GM19238 (cell line): ENCODE measurements around the gene COQ8B.

Experiments
- DNase-seq: peaks from one replicate; pipeline ENCODE4 v3.0.0; 2011; ENCODE audit warnings: low spot score; ENCODE audit not compliant: insufficient read length

The COQ8B gene

GRCh38 chr19:40691421-40692211 is 25.1 kb downstream of the COQ8B start:
- no peak for DNase-seq

- peak; percentile 95 for DNase-seq
Measured at GRCh38 chr19:40690693-40691420, 25.8 kb downstream of the COQ8B start.

- DNase-seq = no peak
Measured at GRCh38 chr19:40690050-40690692, 26.5 kb downstream of the COQ8B start, which contains the start of gene NUMBL. TSS of gene NUMBL (minus strand) at chr19:40690651. CDS start at chr19:40690483, 168 bp downstream.

GRCh38 chr19:40689339-40690049 is 27.2 kb downstream of the COQ8B start:
- DNase-seq = no peak

GRCh38 chr19:40688987-40689338 is 27.7 kb downstream of the COQ8B start:
- no peak for DNase-seq

GRCh38 chr19:40688309-40688708 is 28.4 kb downstream of the COQ8B start:
- no peak for DNase-seq

GRCh38 chr19:40687525-40688016 is 29.1 kb downstream of the COQ8B start:
- DNase-seq = no peak

- no peak for DNase-seq
Measured at GRCh38 chr19:40686882-40687524, 29.7 kb downstream of the COQ8B start.

- DNase-seq = no peak
Measured at GRCh38 chr19:40685563-40685962, 31.1 kb downstream of the COQ8B start.

- DNase-seq = no peak
Measured at GRCh38 chr19:40685016-40685526, 31.6 kb downstream of the COQ8B start.

GRCh38 chr19:40684280-40684679 is 32.4 kb downstream of the COQ8B start:
- DNase-seq = no peak

- no peak for DNase-seq
Measured at GRCh38 chr19:40683437-40683836, 33.2 kb downstream of the COQ8B start.

- no peak for DNase-seq
Measured at GRCh38 chr19:40682431-40682964, 34.2 kb downstream of the COQ8B start.

- no peak for DNase-seq
Measured at GRCh38 chr19:40681039-40681438, 35.6 kb downstream of the COQ8B start.

- no peak for DNase-seq
Measured at GRCh38 chr19:40677156-40677555, 39.5 kb downstream of the COQ8B start.

GRCh38 chr19:40674291-40674690 is 42.4 kb downstream of the COQ8B start:
- DNase-seq = no peak

- DNase-seq = no peak
Measured at GRCh38 chr19:40673397-40673796, 43.3 kb downstream of the COQ8B start.

GRCh38 chr19:40672573-40673299 is 44.0 kb downstream of the COQ8B start:
- no peak for DNase-seq

GRCh38 chr19:40672038-40672437 is 44.6 kb downstream of the COQ8B start:
- DNase-seq = no peak

GRCh38 chr19:40671404-40671803 is 45.3 kb downstream of the COQ8B start:
- DNase-seq = no peak
